ENCODE data around the gene MRPL23.

MRPL23 gene

GRCh38 chr11:1959786-1960185 lies 12.7 kb downstream of the MRPL23 start:
- DNase-seq: no peak

- DNase-seq: no peak
These were observed 16.7 kb downstream of the MRPL23 start for GRCh38 chr11:1963864-1964263.

- no peak for DNase-seq
These were observed 17.2 kb downstream of the MRPL23 start for GRCh38 chr11:1964348-1964747.

GRCh38 chr11:1964955-1965354 lies 17.8 kb downstream of the MRPL23 start:
- no peak for DNase-seq

- DNase-seq: no peak
These were observed 19.4 kb downstream of the MRPL23 start for GRCh38 chr11:1966531-1966930.

GRCh38 chr11:1967641-1968225 lies 20.6 kb downstream of the MRPL23 start:
- no peak for DNase-seq

GRCh38 chr11:1968454-1969002 lies 21.4 kb downstream of the MRPL23 start:
- no peak for DNase-seq

- no peak for DNase-seq
These were observed 21.9 kb downstream of the MRPL23 start for GRCh38 chr11:1969035-1969434.

GRCh38 chr11:1969776-1970175 lies 22.6 kb downstream of the MRPL23 start:
- DNase-seq: no peak

- no peak for DNase-seq
These were observed 23.8 kb downstream of the MRPL23 start for GRCh38 chr11:1970956-1971355.

- DNase-seq: no peak
These were observed 28.1 kb downstream of the MRPL23 start for GRCh38 chr11:1975185-1975584.

GRCh38 chr11:1978720-1979473 lies 31.8 kb downstream of the MRPL23 start:
- no peak for DNase-seq

GRCh38 chr11:1979607-1980006 lies 32.5 kb downstream of the MRPL23 start:
- DNase-seq: no peak

GRCh38 chr11:1982873-1983600 lies 35.9 kb downstream of the MRPL23 start:
- DNase-seq: no peak

- no peak for DNase-seq
These were observed 36.4 kb downstream of the MRPL23 start for GRCh38 chr11:1983601-1983961.

GRCh38 chr11:1987024-1987423 lies 39.9 kb downstream of the MRPL23 start:
- DNase-seq: no peak

GRCh38 chr11:1988174-1988573 lies 41.0 kb downstream of the MRPL23 start:
- no peak for DNase-seq

- no peak for DNase-seq
These were observed 41.7 kb downstream of the MRPL23 start for GRCh38 chr11:1988667-1989317.

GRCh38 chr11:1989953-1990352 lies 42.8 kb downstream of the MRPL23 start:
- DNase-seq: no peak

GRCh38 chr11:1990872-1991578 lies 43.9 kb downstream of the MRPL23 start:
- DNase-seq: no peak

- DNase-seq: no peak
These were observed 45.0 kb downstream of the MRPL23 start for GRCh38 chr11:1992111-1992510.

- DNase-seq: no peak
These were observed 47.0 kb downstream of the MRPL23 start for GRCh38 chr11:1994121-1994520.

GRCh38 chr11:1997755-1998154 lies 50.6 kb downstream of the MRPL23 start, which contains the start of gene H19:
Gene H19, minus strand, starts transcription at chr11:1997842.
- DNase-seq: no peak

Measured in NCI-H510A (cell line).